ENCODE data around the gene HMCN2. TPM values are rescaled to one million over a fixed set of nuclear protein-coding genes. Genes with fewer than 3 reads are reported as not detected.

HMCN2 gene
- total RNA-seq, 6 experiments from 2014 or later, result under 0.01 to 0.05 (median 0.02) TPM; not detected in 3

DNA sequence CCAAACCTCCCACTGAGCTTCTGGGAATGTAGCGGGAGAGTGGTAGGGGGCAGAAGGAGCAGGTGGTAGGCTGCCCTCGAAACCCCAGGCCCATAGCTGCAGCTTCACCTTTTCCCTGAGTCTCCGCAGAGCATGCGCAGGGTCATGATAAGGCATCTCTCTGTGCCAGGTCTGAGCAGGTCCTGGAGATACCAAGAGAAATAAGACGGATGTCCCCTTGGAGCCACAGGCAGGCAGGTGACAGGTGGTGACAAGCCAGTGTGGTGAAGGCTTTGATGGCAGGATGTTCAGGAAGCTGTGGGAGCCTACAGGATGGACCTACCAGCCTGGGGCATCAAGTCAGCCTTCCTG is 68.1 kb downstream of the HMCN2 start:
- Mint-ChIP-seq H3K27ac (no peak overlapping the region), H3K27me3 (ENCODE audit: insufficient read depth) (peaks cover 28% of the 10 kb centered on the region), H3K36me3 (ENCODE audit: low read depth) (no peaks in the 10 kb centered on the region), H3K4me3 (no peak overlapping the region), H3K9me3 (no peaks in the 10 kb centered on the region), H3K4me1 (ENCODE audit: low read depth) (peaks cover 8% of the 10 kb centered on the region)
- no peak for DNase-seq
- no peak for TF ChIP-seq CTCF (IDR thresholded peaks at IDR 0.05)

GRCh38 chr9:130334915-130335314 is 69.4 kb downstream of the HMCN2 start:
- Mint-ChIP-seq H3K27ac (no peak overlapping the region), H3K4me3 (no peak overlapping the region), H3K36me3 (ENCODE audit: low read depth) (no peaks in the 10 kb centered on the region), H3K27me3 (ENCODE audit: insufficient read depth) (peaks cover 27% of the 10 kb centered on the region), H3K9me3 (no peaks in the 10 kb centered on the region), H3K4me1 (ENCODE audit: low read depth) (peaks cover 5% of the 10 kb centered on the region; the same call in 1 of the 2 replicates)
- DNase-seq, result no peak
- no peak for TF ChIP-seq CTCF (IDR thresholded peaks at IDR 0.05)

GRCh38 chr9:130336027-130336610 is 70.6 kb downstream of the HMCN2 start:
- H3K36me3 Mint-ChIP-seq (ENCODE audit: low read depth), result no peaks in the 10 kb centered on the region
- H3K27ac Mint-ChIP-seq, result no peak overlapping the region
- no peak for TF ChIP-seq CTCF (IDR thresholded peaks at IDR 0.05)
- H3K9me3 Mint-ChIP-seq, result no peaks in the 10 kb centered on the region
- H3K4me1 Mint-ChIP-seq (ENCODE audit: low read depth), result peaks cover 5% of the 10 kb centered on the region; the same call in 1 of the 2 replicates
- peaks cover 22% of the 10 kb centered on the region for H3K27me3 Mint-ChIP-seq (ENCODE audit: insufficient read depth)
- H3K4me3 Mint-ChIP-seq, result no peak overlapping the region
- no peak for DNase-seq

GRCh38 chr9:130336885-130337284 is 71.3 kb downstream of the HMCN2 start:
- DNase-seq, result no peak
- Mint-ChIP-seq H3K27me3 (ENCODE audit: insufficient read depth) (peaks cover 22% of the 10 kb centered on the region), H3K9me3 (no peaks in the 10 kb centered on the region), H3K4me3 (no peak overlapping the region), H3K27ac (no peak overlapping the region), H3K36me3 (ENCODE audit: low read depth) (no peaks in the 10 kb centered on the region), H3K4me1 (ENCODE audit: low read depth) (peaks cover 2% of the 10 kb centered on the region; the same call in 1 of the 2 replicates)
- no peak for TF ChIP-seq CTCF (IDR thresholded peaks at IDR 0.05)

DNA sequence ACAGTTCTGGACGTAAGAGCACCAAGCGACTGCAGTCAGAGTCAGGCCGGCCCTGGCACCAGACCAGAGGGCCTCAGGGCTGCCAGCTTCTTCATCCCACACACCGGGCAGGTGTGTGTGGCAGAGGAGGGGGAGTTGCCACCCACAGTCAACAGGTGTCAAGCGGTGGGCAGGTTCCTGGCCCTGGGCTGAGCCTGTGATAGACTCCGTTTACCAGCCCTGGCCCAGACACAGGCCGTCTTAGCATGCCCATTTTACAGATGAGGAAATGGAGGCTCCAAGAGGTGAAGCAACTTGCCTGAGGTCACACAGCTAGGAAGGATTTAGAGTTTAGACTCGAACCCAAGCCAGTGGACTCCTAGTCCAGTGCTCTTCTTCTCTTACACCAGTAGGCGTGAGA is 71.8 kb downstream of the HMCN2 start:
- H3K27ac Mint-ChIP-seq, result no peak overlapping the region
- no peaks in the 10 kb centered on the region for H3K36me3 Mint-ChIP-seq (ENCODE audit: low read depth)
- no peaks in the 10 kb centered on the region for H3K9me3 Mint-ChIP-seq
- H3K4me1 Mint-ChIP-seq (ENCODE audit: low read depth), result no peaks in the 10 kb centered on the region; the same call in 1 of the 2 replicates
- TF ChIP-seq CTCF (IDR thresholded peaks at IDR 0.05), result no peak
- H3K27me3 Mint-ChIP-seq (ENCODE audit: insufficient read depth), result peaks cover 19% of the 10 kb centered on the region
- no peak for DNase-seq
- no peak overlapping the region for H3K4me3 Mint-ChIP-seq
